H9 (cell line): ENCODE data around the gene RAPSN. TPM values are rescaled to one million over a fixed set of nuclear protein-coding genes. Genes with fewer than 3 reads are reported as not detected.

Experiments used
- DNase-seq: peaks from one replicate; pipeline ENCODE4 v3.0.0-alpha.2; 2017
- H2AFZ ChIP-seq: one replicate; pipeline ENCODE4 v1.6.1; 2013; ENCODE audit warnings: mild to moderate bottlenecking, low read length, control low read depth, moderate library complexity
- H2AK5ac ChIP-seq: 2 replicates; pipeline ENCODE4 v1.6.1; 2013; ENCODE audit warnings: low read length, control low read depth, mixed read lengths; ENCODE audit not compliant: insufficient read length
- H2BK120ac ChIP-seq: one replicate; pipeline ENCODE4 v1.6.1; 2013; ENCODE audit warnings: low read depth, mild to moderate bottlenecking, low read length, control low read depth, inconsistent platforms; ENCODE audit not compliant: poor library complexity, severe bottlenecking
- H2BK12ac ChIP-seq: 2 replicates; pipeline ENCODE4 v1.6.1; 2013; ENCODE audit warnings: low read length, control low read depth, mixed read lengths, low read depth; ENCODE audit not compliant: insufficient read length
- H2BK15ac ChIP-seq: 2 replicates; pipeline ENCODE4 v1.6.1; 2013; ENCODE audit warnings: low read depth, low read length, control low read depth
- H2BK20ac ChIP-seq: one replicate; pipeline ENCODE4 v1.6.1; 2013; ENCODE audit warnings: low read depth, mild to moderate bottlenecking, low read length, control low read depth, inconsistent platforms; ENCODE audit not compliant: poor library complexity, severe bottlenecking
- H2BK5ac ChIP-seq: 2 replicates; pipeline ENCODE4 v1.6.1; 2013; ENCODE audit warnings: low read length, control low read depth, mixed read lengths; ENCODE audit not compliant: insufficient read length
- H3K14ac ChIP-seq: 2 replicates; pipeline ENCODE4 v1.6.1; 2013; ENCODE audit warnings: low read length, control low read depth; ENCODE audit not compliant: insufficient read depth
- H3K18ac ChIP-seq: 2 replicates; pipeline ENCODE4 v1.6.1; 2013; ENCODE audit warnings: low read depth, mild to moderate bottlenecking, mixed read lengths, low read length, control low read depth; ENCODE audit not compliant: insufficient read length
- H3K23ac ChIP-seq: 2 replicates; pipeline ENCODE4 v1.6.1; 2013; ENCODE audit warnings: low read length, control low read depth, mixed read lengths, low read depth; ENCODE audit not compliant: insufficient read length
- H3K23me2 ChIP-seq: 2 replicates; pipeline ENCODE4 v1.6.1; 2013; ENCODE audit warnings: low read depth, mild to moderate bottlenecking, mixed read lengths, low read length, control low read depth; ENCODE audit not compliant: insufficient read length, poor library complexity, severe bottlenecking
- H3K27ac ChIP-seq: 2 replicates; pipeline ENCODE4 v1.5.1; 2013; ENCODE audit warnings: low read length, control low read depth, mixed read lengths, low read depth; ENCODE audit not compliant: insufficient read length
- H3K27me3 ChIP-seq: 2 replicates; pipeline ENCODE4 v1.6.1; 2013; ENCODE audit warnings: low read length, control low read depth, inconsistent platforms; ENCODE audit not compliant: insufficient read depth
- H3K4ac ChIP-seq: 2 replicates; pipeline ENCODE4 v1.6.1; 2013; ENCODE audit warnings: low read depth, mild to moderate bottlenecking, control low read depth, inconsistent platforms, low read length, moderate library complexity
- H3K4me1 ChIP-seq: 2 replicates; pipeline ENCODE4 v1.6.1; 2013; ENCODE audit warnings: low read length, control low read depth, inconsistent platforms; ENCODE audit not compliant: insufficient read depth
- H3K4me2 ChIP-seq: 2 replicates; pipeline ENCODE4 v1.6.1; 2013; ENCODE audit warnings: low read length, control low read depth, mixed read lengths; ENCODE audit not compliant: insufficient read length, insufficient read depth
- H3K56ac ChIP-seq: 2 replicates; pipeline ENCODE4 v1.6.1; 2013; ENCODE audit warnings: low read depth, mild to moderate bottlenecking, mixed read lengths, low read length, control low read depth; ENCODE audit not compliant: insufficient read length
- H3K79me1 ChIP-seq: 2 replicates; pipeline ENCODE4 v1.6.1; 2013; ENCODE audit warnings: low read depth, mild to moderate bottlenecking, moderate library complexity, low read length, control low read depth, inconsistent platforms; ENCODE audit not compliant: insufficient read depth, poor library complexity, severe bottlenecking
- H3K79me2 ChIP-seq: 2 replicates; pipeline ENCODE4 v1.6.1; 2013; ENCODE audit warnings: low read length, control low read depth, inconsistent platforms; ENCODE audit not compliant: insufficient read depth
- H3K9ac ChIP-seq: 2 replicates; pipeline ENCODE4 v1.6.1; 2013; ENCODE audit warnings: low read length, control low read depth, mixed read lengths; ENCODE audit not compliant: insufficient read length; ENCODE audit errors: extremely low read depth
- H3K9me3 ChIP-seq: one replicate; pipeline ENCODE4 v1.6.1; 2013; ENCODE audit warnings: low read depth, low read length, inconsistent platforms; ENCODE audit not compliant: control insufficient read depth
- H3T11ph ChIP-seq: one replicate; pipeline ENCODE4 v1.6.1; 2013; ENCODE audit warnings: mild to moderate bottlenecking, low read length, control low read depth, inconsistent platforms
- H4K20me1 ChIP-seq: one replicate; pipeline ENCODE4 v1.6.1; 2013; ENCODE audit not compliant: control insufficient read depth, insufficient read length, insufficient read depth
- H4K5ac ChIP-seq: 2 replicates; pipeline ENCODE4 v1.6.1; 2013; ENCODE audit warnings: low read depth, mild to moderate bottlenecking, mixed read lengths, low read length, control low read depth; ENCODE audit not compliant: insufficient read length
- H4K8ac ChIP-seq: replicated peaks from 2 replicates; pipeline ENCODE4 v1.6.1; 2013; ENCODE audit warnings: low read length, control low read depth, mixed read lengths, low read depth; ENCODE audit not compliant: insufficient read length
- H4K91ac ChIP-seq: 2 replicates; pipeline ENCODE4 v1.6.1; 2013; ENCODE audit warnings: low read depth, mild to moderate bottlenecking, moderate library complexity, mixed read lengths, low read length, control low read depth; ENCODE audit not compliant: insufficient read length
- H3K27ac Mint-ChIP-seq, 3 experiments: 2 replicates in 2 of 3; 3 replicates in 1 of 3; pipeline ENCODE4 v1.8.0; 2020 to 2021; ENCODE audit warnings: mixed read lengths in 3 of 3, mild to moderate bottlenecking in 1 of 3, moderate library complexity in 1 of 3
- H3K27me3 Mint-ChIP-seq: 2 replicates; pipeline ENCODE4 v1.8.0; 2021; ENCODE audit warnings: low read depth, mild to moderate bottlenecking, moderate library complexity, mixed read lengths
- H3K36me3 Mint-ChIP-seq, 3 experiments: 2 replicates in 2 of 3; 3 replicates in 1 of 3; pipeline ENCODE4 v1.8.0; 2020 to 2021; ENCODE audit warnings: low read depth in 3 of 3, mixed read lengths in 3 of 3; ENCODE audit not compliant: insufficient read depth in 1 of 3
- H3K4me1 Mint-ChIP-seq, 2 experiments: 2 replicates each; pipeline ENCODE4 v1.8.0; 2020; ENCODE audit warnings: mixed read lengths in 2 of 2
- H3K4me3 Mint-ChIP-seq, 2 experiments: 2 replicates in 1 of 2; 3 replicates in 1 of 2; pipeline ENCODE4 v1.8.0; 2020 to 2021; ENCODE audit warnings: mild to moderate bottlenecking in 2 of 2, mixed read lengths in 2 of 2, moderate library complexity in 1 of 2
- H3K9me3 Mint-ChIP-seq, 2 experiments: 2 replicates in 1 of 2; 3 replicates in 1 of 2; pipeline ENCODE4 v1.8.0; 2020; ENCODE audit warnings: mild to moderate bottlenecking in 2 of 2, mixed read lengths in 2 of 2, moderate library complexity in 1 of 2
- WGBS: extraction: QIAGEN DNeasy Blood & Tissue Kit; methylation state at CpG from one replicate; pipeline ENCODE4 v1.1.7; 2013; ENCODE audit warnings: missing lambda C conversion rate, low lambda C conversion rate, mixed read lengths; ENCODE audit not compliant: insufficient read length; ENCODE audit errors: extremely low coverage; 5-methylcytosine and 5-hydroxymethylcytosine counted together
- total RNA-seq: library from RNA; stranded (reverse); gene quantifications from 2 replicates; pipeline ENCODE4 v1.2.1, GENCODE V29; 2021
- TF ChIP-seq, protein P1 (sequence below): fragments of 200-600 bp; sonication (generic); conservative IDR thresholded peaks from 3 replicates; pipeline ENCODE4 v1.8.0; 2021; ENCODE audit warnings: antibody characterized with exemption, mild to moderate bottlenecking

The RAPSN gene
- total RNA-seq, 1 experiment from 2014 or later, result 0.48 TPM

- no peaks in the 10 kb centered on the region for H3K79me2 ChIP-seq
- no peak overlapping the region for H3T11ph ChIP-seq
- no peaks in the 10 kb centered on the region for H3K23me2 ChIP-seq
- no peak overlapping the region for H4K8ac ChIP-seq
- no peak overlapping the region for H2BK20ac ChIP-seq
- no peak overlapping the region for H3K9ac ChIP-seq
- H3K4me1 Mint-ChIP-seq, result 0 out of 4 replicates have a peak, but pooled peaks cover 0 to 3% of the 10 kb centered on the region in 2 experiments
- WGBS, result no CpG with 5 or more reads among the region's 16 CpGs
- H2AK5ac ChIP-seq, result no peak overlapping the region
- H3K4me2 ChIP-seq, result no peak overlapping the region
- H3K27me3 Mint-ChIP-seq, result no peaks in the 10 kb centered on the region
- H3K27ac Mint-ChIP-seq, result 0 out of 7 replicates have a peak overlapping the region, but pooled peaks of 1 of the 3 experiments have one; percentile 21
- H4K91ac ChIP-seq, result no peak overlapping the region
- no peak overlapping the region for H3K14ac ChIP-seq
- H3K27ac ChIP-seq, result no peak overlapping the region
- no peaks in the 10 kb centered on the region for H3K36me3 Mint-ChIP-seq
- no peak overlapping the region for H2BK15ac ChIP-seq
- H3K9me3 ChIP-seq, result no peaks in the 10 kb centered on the region
- H4K20me1 ChIP-seq, result no peaks in the 10 kb centered on the region
- no peak overlapping the region for H3K23ac ChIP-seq
- no peak overlapping the region for H3K4ac ChIP-seq
- no peak overlapping the region for H3K18ac ChIP-seq
- H4K5ac ChIP-seq, result no peak overlapping the region
- no peak for DNase-seq
- H3K4me1 ChIP-seq, result no peaks in the 10 kb centered on the region
- no peak overlapping the region for H2AFZ ChIP-seq
- H2BK12ac ChIP-seq, result no peak overlapping the region
- H3K56ac ChIP-seq, result no peak overlapping the region
- no peaks in the 10 kb centered on the region for H3K79me1 ChIP-seq
- H3K27me3 ChIP-seq, result no peaks in the 10 kb centered on the region
- H3K4me3 Mint-ChIP-seq, result no peak overlapping the region
- no peak overlapping the region for H2BK5ac ChIP-seq
- no peaks in the 10 kb centered on the region; a peak in 1 of 5 replicates for H3K9me3 Mint-ChIP-seq
- TF ChIP-seq, protein P1, sequence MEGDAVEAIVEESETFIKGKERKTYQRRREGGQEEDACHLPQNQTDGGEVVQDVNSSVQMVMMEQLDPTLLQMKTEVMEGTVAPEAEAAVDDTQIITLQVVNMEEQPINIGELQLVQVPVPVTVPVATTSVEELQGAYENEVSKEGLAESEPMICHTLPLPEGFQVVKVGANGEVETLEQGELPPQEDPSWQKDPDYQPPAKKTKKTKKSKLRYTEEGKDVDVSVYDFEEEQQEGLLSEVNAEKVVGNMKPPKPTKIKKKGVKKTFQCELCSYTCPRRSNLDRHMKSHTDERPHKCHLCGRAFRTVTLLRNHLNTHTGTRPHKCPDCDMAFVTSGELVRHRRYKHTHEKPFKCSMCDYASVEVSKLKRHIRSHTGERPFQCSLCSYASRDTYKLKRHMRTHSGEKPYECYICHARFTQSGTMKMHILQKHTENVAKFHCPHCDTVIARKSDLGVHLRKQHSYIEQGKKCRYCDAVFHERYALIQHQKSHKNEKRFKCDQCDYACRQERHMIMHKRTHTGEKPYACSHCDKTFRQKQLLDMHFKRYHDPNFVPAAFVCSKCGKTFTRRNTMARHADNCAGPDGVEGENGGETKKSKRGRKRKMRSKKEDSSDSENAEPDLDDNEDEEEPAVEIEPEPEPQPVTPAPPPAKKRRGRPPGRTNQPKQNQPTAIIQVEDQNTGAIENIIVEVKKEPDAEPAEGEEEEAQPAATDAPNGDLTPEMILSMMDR, result no peak
- H2BK120ac ChIP-seq, result no peak overlapping the region
Measured at GRCh38 chr11:47391711-47392432, 57.1 kb downstream of the RAPSN start.
